CD4-positive, alpha-beta T cell treated with Interleukin-4 for 4 hours (primary cell): ENCODE data around the gene SGCG.
"Not testable (repeated sequence)": the region's sequence is repeated elsewhere in the genome, so short reads cannot be mapped to it uniquely, and the experiment has no call there.

Experiments
- DNase-seq: peaks from one replicate; pipeline ENCODE4 v3.0.0-alpha.2; 2020

Gene SGCG

DNA sequence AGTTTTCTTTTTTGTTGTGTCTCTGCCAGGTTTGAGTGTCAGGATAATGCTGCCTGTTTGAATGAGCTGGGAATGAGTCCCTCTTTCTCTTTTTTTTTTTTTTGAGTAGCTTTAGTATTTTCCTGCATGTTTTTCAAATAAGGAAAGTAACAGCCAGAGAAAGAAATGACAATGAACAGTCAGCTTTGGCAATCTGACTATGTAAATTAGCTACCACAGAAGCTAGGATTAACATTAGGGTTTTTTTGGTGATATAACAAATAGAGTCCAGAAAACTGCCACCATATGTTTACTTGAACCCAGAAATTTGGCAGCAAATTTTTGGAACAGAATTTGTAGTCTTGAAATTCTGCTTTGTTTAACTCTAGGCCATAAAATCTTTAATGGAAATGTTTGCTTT lies 50.5 kb downstream of the SGCG start:
- no peak for DNase-seq

DNA sequence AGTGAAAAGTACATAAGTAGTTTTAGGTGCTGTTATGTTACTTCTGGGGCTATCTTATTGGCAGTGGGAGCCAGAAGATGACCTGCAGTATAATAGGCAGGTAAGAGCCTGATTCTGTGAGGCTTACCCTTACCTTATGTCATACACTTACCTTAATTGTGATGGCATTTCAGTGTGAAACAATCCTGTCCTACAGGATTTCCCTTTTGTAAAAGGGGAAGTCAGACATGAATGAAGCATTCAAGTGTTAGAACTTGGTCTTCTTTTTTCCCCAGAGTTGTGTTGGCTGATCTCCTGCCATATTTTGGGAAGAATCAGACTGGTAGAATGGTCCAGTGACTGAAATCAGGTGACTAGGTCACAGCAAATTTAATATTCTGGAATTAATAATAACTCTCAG lies 55.2 kb downstream of the SGCG start:
- DNase-seq: no peak

- DNase-seq: no peak
Measured at GRCh38 chr13:23243066-23243465, 62.3 kb downstream of the SGCG start.

- not testable (repeated sequence) for DNase-seq
Measured at GRCh38 chr13:23248410-23248809, 67.6 kb downstream of the SGCG start.

DNA sequence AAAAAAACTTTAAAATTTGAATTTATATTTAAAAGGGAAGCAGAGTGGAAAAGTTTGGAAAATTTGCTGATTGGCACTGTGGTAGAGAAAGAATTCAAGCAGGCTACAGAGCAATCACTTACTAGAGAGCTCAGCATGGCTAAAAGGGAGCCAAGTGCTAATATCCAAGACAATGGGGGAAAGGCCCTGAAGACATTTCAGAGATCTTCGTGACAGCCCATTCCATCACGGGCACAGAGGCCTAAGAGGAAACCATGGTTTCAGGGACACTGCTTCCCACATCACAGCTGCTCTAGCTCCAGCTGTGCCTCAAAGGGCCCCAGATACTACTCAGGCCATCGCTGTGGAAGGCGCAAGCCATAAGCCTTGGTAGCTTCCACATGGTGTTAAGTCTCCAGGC lies 73.7 kb downstream of the SGCG start:
- no peak for DNase-seq

DNA sequence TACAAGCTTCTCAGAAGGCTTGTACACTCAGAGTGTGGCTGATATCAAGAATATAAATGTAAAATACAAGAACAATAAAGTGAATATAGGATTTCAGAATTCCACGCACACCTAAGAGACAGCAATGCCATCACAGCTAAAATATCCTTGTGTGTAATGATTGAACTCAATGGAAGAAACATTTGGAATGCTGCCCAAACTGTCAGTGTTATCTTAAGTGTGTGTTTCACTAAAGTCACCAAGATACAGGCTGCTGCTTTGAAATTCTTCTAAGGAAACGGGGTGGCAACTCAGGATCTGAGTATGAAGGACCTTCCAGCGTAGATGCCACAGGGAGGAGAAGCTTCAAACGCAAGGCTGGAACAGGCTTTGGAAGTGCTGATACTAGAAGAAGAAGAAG lies 86.8 kb downstream of the SGCG start:
- DNase-seq: no peak

- no peak for DNase-seq
Measured at GRCh38 chr13:23268441-23268840, 87.7 kb downstream of the SGCG start.

DNA sequence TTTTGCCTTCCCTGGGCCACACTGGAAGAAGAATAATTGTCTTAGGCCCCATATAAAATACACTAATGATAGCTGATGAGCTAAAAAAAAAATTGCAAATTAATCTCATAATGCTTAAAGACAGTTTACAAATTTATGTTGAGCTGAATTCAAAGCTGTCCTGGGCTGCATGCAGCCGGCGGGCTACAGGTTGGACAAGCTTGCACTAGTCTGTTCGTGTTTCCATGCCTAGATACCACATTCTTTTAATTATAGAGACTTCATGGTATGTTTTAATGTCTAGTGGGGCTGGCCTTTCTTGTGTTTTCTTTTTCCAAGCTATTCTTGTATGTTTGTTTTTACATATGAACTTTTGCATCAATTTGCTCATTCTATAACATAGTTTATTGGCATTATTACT lies 90.6 kb downstream of the SGCG start:
- DNase-seq: no peak

GRCh38 chr13:23273498-23273897 lies 92.7 kb downstream of the SGCG start:
- no peak for DNase-seq

- DNase-seq: no peak
Measured at GRCh38 chr13:23279321-23279720, 98.5 kb downstream of the SGCG start.

DNA sequence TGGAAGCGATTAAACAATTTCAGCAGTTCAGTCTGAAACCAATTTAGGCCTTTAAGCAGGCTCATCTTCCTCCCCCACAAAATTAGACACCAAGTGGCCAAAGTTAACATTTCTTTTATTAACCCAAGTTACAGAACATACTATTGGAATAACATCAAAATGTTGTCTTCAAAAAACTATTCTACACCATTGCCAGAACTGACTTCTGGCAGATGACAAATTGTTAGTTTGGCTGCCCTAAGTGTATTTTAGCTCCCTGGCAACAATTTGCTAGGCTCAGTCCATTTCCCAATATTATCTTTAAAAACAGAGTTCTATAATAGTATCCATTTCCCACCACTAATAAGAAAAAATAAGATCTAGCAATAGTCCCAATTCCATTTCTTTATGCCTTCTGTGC lies 107.8 kb downstream of the SGCG start:
- DNase-seq: no peak

DNA sequence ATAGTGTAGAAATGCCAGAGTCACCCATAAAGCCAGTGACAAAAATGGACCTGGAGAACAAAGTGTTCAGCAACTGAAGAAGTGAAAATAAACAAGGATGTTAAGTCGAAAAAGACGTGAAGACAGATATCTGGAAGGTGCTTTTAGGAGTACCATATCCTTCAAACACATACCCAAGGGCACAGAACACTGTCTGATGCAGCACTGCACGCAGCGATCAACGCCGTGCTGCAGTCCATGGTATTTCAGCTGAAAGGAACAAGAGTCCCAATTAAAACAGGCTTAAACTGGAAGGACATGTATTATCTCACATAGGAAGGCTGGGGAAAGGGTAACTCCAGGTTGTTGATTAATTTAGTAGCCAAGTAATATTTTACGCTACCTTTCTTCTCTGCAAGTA lies 108.2 kb downstream of the SGCG start:
- DNase-seq: no peak

GRCh38 chr13:23289917-23290357 lies 109.2 kb downstream of the SGCG start:
- DNase-seq: no peak

GRCh38 chr13:23292586-23292985 lies 111.8 kb downstream of the SGCG start:
- no peak for DNase-seq

DNA sequence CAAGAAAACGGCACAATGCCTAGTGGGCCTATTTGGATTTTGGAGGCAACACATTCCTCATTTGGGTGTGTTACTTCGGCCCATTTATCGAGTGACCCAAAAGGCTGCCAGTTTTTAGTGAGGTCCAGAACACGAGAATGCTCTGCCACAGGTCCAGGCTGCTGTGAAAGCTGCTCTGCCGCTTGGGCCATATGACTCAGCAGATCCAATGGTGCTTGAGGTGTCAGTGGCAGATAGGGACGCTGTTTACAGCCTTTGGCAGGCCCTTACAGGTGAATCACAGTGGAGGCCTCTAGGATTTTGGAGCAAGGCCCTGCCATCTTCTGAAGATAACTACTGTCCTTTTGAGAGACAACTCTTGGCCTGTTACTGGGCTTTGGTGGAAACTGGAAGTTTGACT lies 134.1 kb downstream of the SGCG start:
- DNase-seq: not testable (repeated sequence)

- no peak for DNase-seq
Measured at GRCh38 chr13:23319883-23320224, 139.1 kb downstream of the SGCG start.

DNA sequence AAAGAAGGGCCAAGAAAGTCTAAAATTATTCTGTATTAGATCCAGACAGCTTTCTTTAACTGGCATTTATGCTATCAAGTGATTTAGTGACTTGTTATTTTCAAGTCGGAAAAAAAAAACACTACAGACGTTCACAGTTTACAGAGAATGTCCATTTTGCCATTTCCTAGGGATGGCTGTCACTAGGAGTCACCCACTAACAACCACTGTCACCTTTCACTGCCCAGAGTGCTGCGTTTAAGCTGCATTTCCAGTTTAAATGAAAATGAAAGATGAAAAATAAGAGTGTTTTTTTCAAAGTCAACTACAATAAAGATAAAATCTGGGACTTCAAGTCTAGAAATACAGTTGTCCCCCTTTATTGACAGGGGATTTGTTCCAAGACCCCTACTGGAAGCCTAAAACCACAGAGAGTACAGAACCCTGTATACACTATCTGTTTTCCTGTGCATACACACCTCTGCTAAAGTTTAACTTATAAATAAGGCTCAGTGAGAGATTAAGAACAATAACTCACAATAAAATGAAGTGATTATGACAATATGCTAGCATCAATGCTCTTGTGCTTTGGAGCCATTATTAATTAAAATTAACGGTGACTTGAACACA lies 140.3 kb downstream of the SGCG start:
- no peak for DNase-seq

- DNase-seq: peak; percentile 30
Measured at GRCh38 chr13:23321535-23322241, 140.9 kb downstream of the SGCG start.

DNA sequence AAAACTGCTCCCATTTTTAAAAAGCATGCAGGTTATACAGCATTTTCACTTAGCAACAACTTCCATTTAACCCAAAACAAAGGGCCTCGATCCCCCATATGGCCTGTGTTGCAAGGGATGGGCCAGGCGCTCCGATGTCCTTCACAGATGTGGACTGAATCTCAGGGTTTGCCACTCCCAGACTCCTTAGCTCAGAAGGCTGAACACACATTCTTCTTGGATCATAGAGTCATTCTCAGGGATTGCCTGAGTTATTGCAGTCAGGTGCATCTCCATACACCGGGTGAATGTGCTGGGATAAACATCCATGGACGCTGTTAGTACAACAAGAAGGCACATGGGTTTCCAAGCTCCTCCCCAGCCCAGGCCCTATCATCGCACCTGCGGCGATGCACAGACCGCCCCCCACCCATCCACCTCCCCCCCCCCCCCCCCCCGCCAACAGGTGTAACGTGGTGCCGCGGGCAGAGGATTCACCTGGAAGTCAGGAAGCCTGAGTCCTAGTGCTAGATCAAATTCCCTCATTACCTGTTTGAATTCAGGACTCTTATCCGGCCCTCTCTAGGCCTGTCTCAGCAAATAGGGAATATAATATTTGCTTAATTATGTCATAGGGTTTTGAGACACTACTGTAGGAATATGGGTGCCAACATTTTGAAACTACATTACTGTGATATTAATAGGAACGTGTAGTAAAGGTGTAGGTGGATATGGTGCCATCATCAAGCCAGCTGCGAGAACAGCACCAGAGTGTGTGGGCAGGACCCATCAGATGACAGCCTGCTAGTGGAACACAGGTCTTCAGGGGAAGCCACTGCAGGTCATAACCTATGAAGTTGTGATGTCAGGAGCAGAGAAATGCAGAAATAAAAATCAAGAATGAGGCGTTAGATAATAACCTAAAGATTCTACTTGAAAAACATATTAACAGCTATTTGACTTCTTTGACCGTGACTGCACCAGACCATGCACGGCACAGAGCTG lies 141.9 kb downstream of the SGCG start:
- no peak for DNase-seq

GRCh38 chr13:23323946-23324709 lies 143.3 kb downstream of the SGCG start:
- no peak for DNase-seq

GRCh38 chr13:23325191-23325590 lies 144.4 kb downstream of the SGCG start:
- no peak for DNase-seq

DNA sequence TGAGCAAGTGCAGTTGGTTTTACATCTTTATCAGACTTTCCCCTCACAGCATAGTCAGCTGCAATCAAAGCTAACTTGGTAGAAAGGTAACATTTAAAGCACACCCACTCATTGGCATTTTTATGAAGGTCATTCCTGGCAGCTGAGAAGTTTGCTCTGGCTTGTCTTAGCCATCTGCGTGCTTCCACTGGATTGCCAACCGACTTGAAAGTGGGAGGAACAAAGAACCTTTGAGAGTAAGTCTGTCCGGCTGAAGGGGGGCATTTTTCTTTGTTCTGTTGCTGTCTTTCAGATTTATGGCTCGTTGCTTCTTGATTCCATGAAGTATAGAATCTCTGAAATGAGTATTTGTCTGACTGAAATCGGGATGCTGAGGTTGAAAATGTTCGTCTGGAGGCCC lies 149.6 kb downstream of the SGCG start:
- DNase-seq: no peak

DNA sequence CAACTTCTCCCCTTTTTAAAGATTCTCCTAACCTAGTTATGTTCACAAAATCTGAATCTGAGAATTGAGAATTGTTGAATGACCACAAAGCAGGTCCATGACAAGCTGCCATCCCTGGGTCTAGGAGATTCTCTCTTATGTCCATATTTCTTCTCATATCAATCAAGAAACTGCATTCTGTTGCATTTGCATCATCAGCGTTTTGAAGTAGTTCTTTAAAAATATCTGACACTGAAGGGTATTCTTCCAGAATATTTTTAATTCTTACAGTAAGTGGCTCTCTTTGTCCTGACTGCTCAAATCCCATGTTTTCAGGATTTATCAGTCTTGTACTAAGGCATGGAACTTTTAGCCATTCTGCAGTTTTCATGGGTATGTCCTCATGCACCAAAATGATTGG lies 158.4 kb downstream of the SGCG start:
- no peak for DNase-seq
